Heart left ventricle (tissue), 16 donors: ENCODE results near the gene RPTOR. TPM values are rescaled to one million over a fixed set of nuclear protein-coding genes. Genes with fewer than 3 reads are reported as not detected.

Experiments
- ATAC-seq, 4 donors: fragments of 200-7000 bp; cut with Tn5 transposase; one replicate each; pipeline ENCODE4 v1.9.1; 2020 to 2022; ENCODE audit warnings: moderate library complexity in 4 of 4, mild to moderate bottlenecking in 3 of 4, moderate number of reproducible peaks in 1 of 4
- DNase-seq, 5 donors: peaks; one replicate each; pipeline ENCODE4 v3.0.0-alpha.2; 2020
- H3K27ac ChIP-seq, 12 donors: fragments of 200-600 bp; sonication (generic) in 4 of 12; one replicate each; pipeline versions ENCODE4 v1.5.0 to v1.8.0; 2016 to 2022; ENCODE audit warnings: mild to moderate bottlenecking in 2 of 12
- H3K27me3 ChIP-seq, 9 donors: fragments of 200-600 bp; sonication (generic) in 2 of 9; one replicate each; pipeline versions ENCODE4 v1.5.1 to v1.8.0; 2016 to 2022; ENCODE audit warnings: mild to moderate bottlenecking in 3 of 9
- H3K36me3 ChIP-seq, 9 donors: fragments of 200-600 bp; sonication (generic) in 2 of 9; one replicate each; pipeline versions ENCODE4 v1.5.0 to v1.8.0; 2018 to 2022; ENCODE audit warnings: mild to moderate bottlenecking in 2 of 9
- H3K4me1 ChIP-seq, 12 donors: fragments of 200-600 bp; sonication (generic) in 4 of 12; one replicate each; pipeline versions ENCODE4 v1.5.0 to v1.8.0; 2016 to 2022; ENCODE audit warnings: mild to moderate bottlenecking in 3 of 12
- H3K4me3 ChIP-seq, 12 donors: fragments of 200-600 bp; sonication (generic) in 4 of 12; one replicate each; pipeline versions ENCODE4 v1.5.0 to v1.8.0; 2017 to 2022; ENCODE audit warnings: mild to moderate bottlenecking in 9 of 12, moderate library complexity in 4 of 12
- H3K9me3 ChIP-seq, 12 donors: fragments of 200-600 bp; sonication (generic) in 4 of 12; one replicate each; pipeline versions ENCODE4 v1.5.0 to v1.8.0; 2016 to 2022; ENCODE audit warnings: mild to moderate bottlenecking in 1 of 12
- POLR2A ChIP-seq, 2 donors: fragments of 450-650 bp; IDR thresholded peaks; one replicate each; pipeline ENCODE4 v1.6.1; 2017; ENCODE audit warnings: antibody characterized with exemption in 2 of 2, mild to moderate bottlenecking in 2 of 2, moderate library complexity in 2 of 2
- WGBS, 4 donors: extraction: QIAGEN DNeasy Blood & Tissue Kit in 2 of 4; methylation state at CpG; one replicate each; pipeline versions ENCODE4 v1.1.5 to v1.1.7; 2013 to 2018; 5-methylcytosine and 5-hydroxymethylcytosine counted together
- intact Hi-C, 10 donors: fragments of 100-400 bp; cut with DNase I; formaldehyde crosslinking; loops; one replicate each; pipeline versions ENCODE4 v1.11.1 to v1.14.2; 2022
- polyA plus RNA-seq, 2 donors: library from polyadenylated mRNA; stranded (reverse); fragments of 200-250 nt; gene quantifications; one replicate each; pipeline ENCODE4 v1.2.3, GENCODE V29; 2013
- total RNA-seq, 9 donors: library from RNA; depleted of rRNA in 2 of 9; stranded (reverse); fragments of >200 nt in 2 of 9; fragmentation: NEBNext Ultra II Directional in 3 of 9; extraction: Animal tissue kit (Norgen Biotek cat#: 25700) in 3 of 9; gene quantifications; one replicate each; pipeline versions ENCODE4 v1.1.0 to v1.2.4, GENCODE V29; 2016 to 2023
- TF ChIP-seq, protein P1 (sequence below), 12 donors: fragments of 200-600 bp; sonication (generic) in 4 of 12; IDR thresholded peaks; one replicate each; pipeline versions ENCODE4 v1.5.0 to v1.8.0; 2018 to 2022; ENCODE audit warnings: antibody characterized with exemption in 12 of 12, mild to moderate bottlenecking in 5 of 12
- donor health status: ischemic (EF 13 %, LVEDD 7.1; RV severe dilation, severe dysfunction).
- donor health status: healthy with polysubstance abuse.
- donor health status: DM: no; HTN: yes; CAD: no.
- donor health status: DM: no; HTN: no; CAD: no.
- donor health status: ischemic (EF 25% LVEDD 6.9; RV normal size, moderate dysfunction).
- donor health status: ischemic (EF 25% LVEDD 5.7; RV mildly dilated, moderate dysfunction).
- donor health status: healthy.
- donor health status: DM: yes; HTN: yes; CAD: no.
- donor health status: ischemic (EF 35%, LVEDD 5.7; RV mildly dilated, moderate dysfunction).
- donor health status: nonischemic (EF 11% LVEDD 7.7; RV severe dilation, severe dysfunction).
- donor health status: DM: yes; HTN: yes; CAD: no.
- donor health status: PGD.
- donor health status: ischemic (EF 29% LVEDD 5.4; RV normal size, mild dysfunction).
- donor health status: nonischemic (EF 23%, LVEDD 6.1; RV moderate dilation, normal function).

RPTOR gene
- total and polyA plus RNA-seq, 11 donors = 14.7 to 31.7 (median 26.0) TPM

DNA sequence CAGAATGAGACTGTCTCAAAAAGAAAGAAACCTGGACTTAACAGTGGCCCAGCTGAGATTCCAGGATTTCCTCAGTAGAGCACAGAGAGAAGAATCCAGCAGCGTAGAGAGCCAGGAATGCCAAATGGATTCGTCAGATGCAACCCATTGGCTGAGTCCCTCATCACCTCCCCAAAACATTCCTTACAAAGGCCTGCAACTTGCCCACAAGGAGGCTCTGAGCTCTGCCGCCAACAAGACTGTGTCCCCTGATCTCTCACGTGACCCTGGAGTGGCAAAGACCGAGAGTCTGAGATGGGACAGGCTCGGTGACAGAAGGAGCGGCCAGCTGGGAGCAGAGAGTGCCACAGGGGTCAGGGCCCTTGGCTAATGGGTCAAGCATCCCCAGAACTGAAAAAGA, 440.1 kb downstream of the RPTOR start:
- no peak for TF ChIP-seq POLR2A (IDR thresholded peaks at IDR 0.05)
- TF ChIP-seq, protein P1, sequence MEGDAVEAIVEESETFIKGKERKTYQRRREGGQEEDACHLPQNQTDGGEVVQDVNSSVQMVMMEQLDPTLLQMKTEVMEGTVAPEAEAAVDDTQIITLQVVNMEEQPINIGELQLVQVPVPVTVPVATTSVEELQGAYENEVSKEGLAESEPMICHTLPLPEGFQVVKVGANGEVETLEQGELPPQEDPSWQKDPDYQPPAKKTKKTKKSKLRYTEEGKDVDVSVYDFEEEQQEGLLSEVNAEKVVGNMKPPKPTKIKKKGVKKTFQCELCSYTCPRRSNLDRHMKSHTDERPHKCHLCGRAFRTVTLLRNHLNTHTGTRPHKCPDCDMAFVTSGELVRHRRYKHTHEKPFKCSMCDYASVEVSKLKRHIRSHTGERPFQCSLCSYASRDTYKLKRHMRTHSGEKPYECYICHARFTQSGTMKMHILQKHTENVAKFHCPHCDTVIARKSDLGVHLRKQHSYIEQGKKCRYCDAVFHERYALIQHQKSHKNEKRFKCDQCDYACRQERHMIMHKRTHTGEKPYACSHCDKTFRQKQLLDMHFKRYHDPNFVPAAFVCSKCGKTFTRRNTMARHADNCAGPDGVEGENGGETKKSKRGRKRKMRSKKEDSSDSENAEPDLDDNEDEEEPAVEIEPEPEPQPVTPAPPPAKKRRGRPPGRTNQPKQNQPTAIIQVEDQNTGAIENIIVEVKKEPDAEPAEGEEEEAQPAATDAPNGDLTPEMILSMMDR (IDR thresholded peaks at IDR 0.05) = peak in 1 of 12 donors; percentile 13
- intact Hi-C loops = loop anchor here in 7 of 10 donors (5.0 kb wide), 3 partner anchors 117 to 557 kb away; no protein-coding TSS in a partner anchor
- Histone ChIP-seq H3K4me3 (no peak overlapping the region), H3K9me3 (no peaks in the 10 kb centered on the region), H3K36me3 (no peaks in the 10 kb centered on the region), H3K27ac (no peak overlapping the region), H3K4me1 (peaks cover 0 to 26% (median 12%) of the 10 kb centered on the region in 12 donors), H3K27me3 (peaks cover 0 to 14% (median 10%) of the 10 kb centered on the region in 9 donors)
- peak in 2 of 4 donors; percentile 29 to 42 for ATAC-seq
- 31 to 52% (median 41%) methylated on average over 7 of the region's 7 CpGs for WGBS, 4 donors
- peak in 1 of 5 donors; percentile 31 for DNase-seq

DNA sequence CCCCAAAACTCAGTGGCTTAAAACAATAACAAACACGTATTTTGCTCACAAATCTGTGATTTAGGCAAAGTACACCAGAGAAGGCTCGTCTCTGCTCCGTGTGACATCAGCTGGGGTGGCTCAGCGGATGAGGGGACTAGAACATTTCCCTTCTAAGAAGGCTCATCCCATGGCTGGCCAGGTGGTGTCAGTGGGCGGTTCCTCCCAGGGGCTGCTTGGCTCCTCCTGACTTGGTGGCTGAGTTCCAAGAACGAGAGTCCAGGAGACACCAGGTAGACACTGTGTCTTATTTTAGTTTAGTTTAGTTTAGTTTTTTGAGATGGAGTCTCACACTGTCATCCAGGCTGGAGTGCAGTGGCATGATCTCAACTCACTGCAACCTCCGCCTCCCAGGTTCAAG, 441.4 kb downstream of the RPTOR start:
- intact Hi-C loops = loop anchor here in 3 of 10 donors (5.0 kb wide), 1 partner anchor 116 kb away; no protein-coding TSS in a partner anchor
- Histone ChIP-seq H3K27ac (no peak overlapping the region), H3K36me3 (no peaks in the 10 kb centered on the region), H3K4me1 (peaks cover 0 to 22% (median 11%) of the 10 kb centered on the region in 12 donors), H3K4me3 (no peak overlapping the region), H3K9me3 (no peaks in the 10 kb centered on the region), H3K27me3 (peaks cover 0 to 14% (median 1%) of the 10 kb centered on the region in 9 donors)
- no peak for ATAC-seq
- no peak for TF ChIP-seq POLR2A (IDR thresholded peaks at IDR 0.05)
- TF ChIP-seq, protein P1 (IDR thresholded peaks at IDR 0.05) = no peak
- 79 to 86% (median 85%) methylated on average over 7 of the region's 7 CpGs for WGBS, 4 donors
- DNase-seq = no peak

DNA sequence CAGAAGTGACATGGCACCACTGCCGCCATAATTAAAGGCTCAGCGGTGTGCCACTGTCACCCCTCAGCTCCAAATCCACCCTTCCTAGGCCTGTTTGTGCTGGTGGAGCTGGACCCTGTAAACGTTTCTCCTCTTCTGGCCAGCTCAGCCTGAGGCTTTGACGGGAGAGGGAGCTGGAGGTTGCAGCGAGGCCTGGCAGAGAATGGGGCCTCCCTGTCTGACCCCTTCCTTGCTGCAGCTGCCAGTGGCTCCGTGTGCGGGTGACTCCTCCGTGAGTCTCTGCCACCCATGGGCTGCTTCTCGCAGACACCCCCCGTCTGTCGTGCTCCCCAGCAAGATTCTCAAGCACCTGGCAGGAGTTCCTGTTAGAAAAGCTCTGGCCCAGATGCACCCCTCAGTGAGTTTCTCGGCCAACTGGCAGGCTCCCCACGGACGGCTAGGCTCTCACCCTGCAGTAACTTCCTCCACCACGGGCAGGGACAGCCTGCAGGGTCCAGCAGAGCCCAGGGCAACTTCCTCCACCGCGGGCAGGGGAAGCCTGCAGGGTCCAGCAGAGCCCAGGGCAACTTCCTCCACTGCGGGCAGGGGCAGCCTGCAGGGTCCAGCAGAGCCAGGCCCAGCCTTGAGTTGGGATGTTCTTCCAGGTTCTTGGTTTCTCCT, 442.3 kb downstream of the RPTOR start:
- TF ChIP-seq, protein P1 (IDR thresholded peaks at IDR 0.05) = no peak
- no peak for TF ChIP-seq POLR2A (IDR thresholded peaks at IDR 0.05)
- H3K27me3 ChIP-seq = peaks cover 0 to 7% (median 0%) of the 10 kb centered on the region in 9 donors
- peaks cover 0 to 24% (median 11%) of the 10 kb centered on the region in 12 donors for H3K4me1 ChIP-seq
- H3K36me3 ChIP-seq = no peaks in the 10 kb centered on the region
- H3K9me3 ChIP-seq = no peaks in the 10 kb centered on the region
- intact Hi-C loops = loop anchor here in 3 of 10 donors (5.0 kb wide), 1 partner anchor 115 kb away; no protein-coding TSS in a partner anchor
- H3K4me3 ChIP-seq = no peak overlapping the region
- 65 to 69% (median 66%) methylated on average over 17 to 18 of the region's 18 CpGs for whole genome bisulfite sequencing, 4 donors
- DNase-seq = peak; percentile 42 to 63 (median 53)
- peak overlapping the region in 2 of 12 donors; percentile 49 for H3K27ac ChIP-seq
- peak in 2 of 4 donors; percentile 38 to 45 for ATAC-seq

DNA sequence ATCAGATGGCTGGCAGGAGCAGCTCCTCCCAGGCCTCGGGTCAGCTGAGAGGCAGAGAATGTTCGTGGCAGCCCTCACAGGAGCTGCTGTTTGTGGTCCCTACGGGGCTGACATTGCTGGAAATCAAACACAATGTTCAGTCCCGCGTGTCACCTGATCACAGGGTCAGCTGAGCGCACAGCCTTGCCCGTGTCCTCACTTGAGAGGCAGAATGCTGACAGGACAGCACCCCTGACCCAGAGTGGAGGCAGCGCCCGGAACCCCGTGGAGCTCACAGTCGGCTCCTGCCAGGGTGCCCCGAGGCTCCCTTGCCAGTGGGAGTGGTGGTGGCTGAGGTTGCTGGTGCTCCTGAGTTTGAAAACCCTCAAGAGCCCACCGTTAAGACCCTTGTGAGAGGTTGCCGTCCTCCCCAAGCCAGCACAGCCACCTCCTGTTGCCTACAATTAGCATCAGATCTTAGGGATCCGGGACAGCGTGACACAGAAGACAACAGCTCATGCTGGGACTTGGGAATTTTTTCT, 443.4 kb downstream of the RPTOR start:
- peak overlapping the region in 4 of 12 donors; percentile 10 to 49 (median 47) for H3K27ac ChIP-seq
- no peak for TF ChIP-seq POLR2A (IDR thresholded peaks at IDR 0.05)
- TF ChIP-seq, protein P1 (IDR thresholded peaks at IDR 0.05) = no peak
- peaks cover 0 to 7% (median 0%) of the 10 kb centered on the region in 9 donors for H3K27me3 ChIP-seq
- H3K36me3 ChIP-seq = no peaks in the 10 kb centered on the region
- peak in 2 of 5 donors; percentile 7 to 41 for DNase-seq
- peaks cover 0 to 29% (median 17%) of the 10 kb centered on the region in 12 donors for H3K4me1 ChIP-seq
- peak in 3 of 4 donors; percentile 4 to 35 (median 19) for ATAC-seq
- no peak overlapping the region for H3K4me3 ChIP-seq
- no peaks in the 10 kb centered on the region for H3K9me3 ChIP-seq
- WGBS, 4 donors = 47 to 70% (median 68%) methylated on average over 5 to 16 of the region's 16 CpGs
- intact Hi-C loops = loop anchor here in 3 of 10 donors (5.0 kb wide), 1 partner anchor 114 kb away; no protein-coding TSS in a partner anchor
